GM19240 (cell line): ENCODE results near the gene SETD7.

Experiments
- DNase-seq: peaks from one replicate; pipeline ENCODE4 v3.0.0; 2011; ENCODE audit warnings: low spot score; ENCODE audit not compliant: insufficient read length

SETD7 gene

DNA sequence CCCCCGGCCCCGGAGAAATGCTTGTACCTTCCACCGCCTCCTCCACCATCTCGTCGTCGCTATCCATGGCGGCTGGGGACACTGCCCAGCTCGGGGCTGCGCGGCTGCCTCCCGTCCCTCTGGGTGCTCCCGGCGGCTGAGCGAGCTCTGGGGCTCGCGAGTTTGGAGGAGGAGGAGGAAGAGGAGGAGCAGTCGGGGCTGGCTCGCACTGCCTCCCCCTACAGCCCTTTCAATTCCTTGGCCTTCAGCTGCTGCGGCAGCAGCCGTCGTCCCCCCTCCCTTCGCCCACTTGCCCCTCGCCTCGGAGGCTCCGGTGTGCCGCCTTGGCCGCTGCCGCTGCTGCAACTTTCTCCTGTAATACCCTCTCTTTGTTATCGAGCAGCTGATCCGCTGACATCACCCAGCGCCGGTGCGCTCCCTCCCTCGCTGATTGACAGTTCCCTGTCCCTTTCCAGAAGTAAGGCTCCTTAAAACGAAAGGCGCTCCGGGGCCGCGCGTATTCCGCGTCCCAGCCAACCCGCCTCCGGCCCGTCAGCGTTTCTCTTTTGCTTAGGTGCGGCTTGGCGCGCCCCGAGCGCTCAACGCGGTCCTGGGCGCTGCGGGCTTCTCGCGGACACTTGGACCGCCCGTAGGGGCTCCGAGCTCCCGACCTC lies at the start of gene SETD7:
Gene SETD7, minus strand, starts transcription at position 149 of the 653 bp plus-strand sequence. Its CDS starts 82 bp downstream, at position 67.
- DNase-seq, result no peak

DNA sequence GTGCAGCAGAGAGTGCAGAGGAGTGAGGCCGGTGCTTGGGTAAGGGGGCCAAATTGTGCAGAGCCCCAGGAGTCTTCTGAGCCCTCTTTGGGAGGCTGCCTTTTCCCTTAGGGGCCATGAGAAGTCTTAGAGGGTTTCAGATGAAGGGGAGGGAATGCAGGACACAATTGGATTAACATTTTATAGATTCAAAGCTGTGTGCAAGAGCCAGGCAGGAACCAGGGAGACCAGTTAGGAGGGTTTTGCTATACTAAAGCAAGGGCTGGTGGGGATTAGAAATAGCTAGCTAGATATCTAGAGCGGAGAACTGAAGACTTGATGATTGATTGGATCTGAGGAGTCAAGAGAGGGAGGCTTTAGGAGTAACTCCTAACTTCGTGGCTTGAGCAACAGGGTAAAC lies 49.5 kb upstream of the SETD7 start:
- DNase-seq, result no peak

DNA sequence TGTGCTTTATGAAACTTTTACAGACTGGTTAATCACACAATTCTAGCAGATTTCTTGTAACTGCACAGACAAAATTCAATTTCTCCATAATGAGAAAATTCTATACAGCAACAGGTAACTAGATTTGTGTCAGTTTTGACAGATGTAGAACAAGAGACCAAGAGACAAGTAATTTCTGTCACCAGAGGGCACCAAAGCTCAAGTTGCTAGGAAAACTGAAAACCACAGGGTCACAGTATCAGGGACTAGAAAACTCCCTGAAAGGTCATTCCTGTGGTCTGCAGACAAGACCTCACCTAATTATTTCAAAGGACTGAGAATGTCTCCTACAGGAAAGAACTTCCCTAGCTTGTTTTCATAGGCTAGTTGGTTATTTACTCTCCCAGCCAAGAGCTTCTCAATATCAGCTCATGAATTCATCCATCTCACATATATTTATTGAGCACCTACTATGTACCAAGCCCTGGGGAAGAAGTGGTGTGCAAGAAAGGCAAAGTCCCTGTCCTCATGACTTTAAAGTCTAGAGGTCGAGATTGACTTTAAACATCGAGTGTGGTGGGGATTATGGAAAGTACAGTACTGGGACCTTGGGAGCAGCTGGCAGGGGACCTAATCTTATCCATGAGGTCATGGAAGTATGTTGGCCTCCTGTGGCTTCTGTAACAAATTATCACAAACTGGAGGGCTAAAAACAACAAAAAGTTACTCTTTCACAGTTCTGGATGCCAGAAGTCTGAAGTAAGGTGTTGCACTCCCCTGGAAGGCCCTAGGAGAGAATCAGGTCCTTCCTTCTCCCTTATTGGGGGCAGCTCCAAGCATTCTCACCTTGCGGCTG lies 47.8 kb upstream of the SETD7 start:
- no peak for DNase-seq

DNA sequence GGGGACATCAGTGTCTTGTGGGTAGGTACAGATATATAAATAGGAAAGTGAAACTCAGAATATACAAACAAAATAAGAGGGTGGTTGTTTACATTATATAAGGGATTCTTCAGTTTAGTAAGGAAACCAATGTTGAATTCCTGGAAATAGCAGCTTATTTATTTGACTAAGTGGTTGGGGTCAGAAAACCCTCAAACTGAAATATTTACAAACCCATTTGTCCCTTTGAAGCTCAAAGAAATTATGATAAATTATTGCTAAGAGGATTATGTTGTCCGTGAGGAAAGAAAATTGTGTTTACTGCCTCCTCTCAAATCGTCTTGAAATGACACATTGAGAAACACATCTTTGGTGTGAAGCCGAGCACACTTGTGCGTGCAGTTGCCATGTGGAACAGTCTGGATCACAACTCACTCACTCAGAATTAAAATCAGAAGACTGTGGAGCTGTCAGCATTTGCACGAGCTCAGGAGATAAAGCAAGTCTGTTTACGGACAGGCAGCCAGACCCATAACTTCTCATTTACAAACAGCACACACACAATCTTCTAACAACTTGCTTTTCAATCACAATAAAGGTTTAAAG lies 46.8 kb upstream of the SETD7 start:
- no peak for DNase-seq

DNA sequence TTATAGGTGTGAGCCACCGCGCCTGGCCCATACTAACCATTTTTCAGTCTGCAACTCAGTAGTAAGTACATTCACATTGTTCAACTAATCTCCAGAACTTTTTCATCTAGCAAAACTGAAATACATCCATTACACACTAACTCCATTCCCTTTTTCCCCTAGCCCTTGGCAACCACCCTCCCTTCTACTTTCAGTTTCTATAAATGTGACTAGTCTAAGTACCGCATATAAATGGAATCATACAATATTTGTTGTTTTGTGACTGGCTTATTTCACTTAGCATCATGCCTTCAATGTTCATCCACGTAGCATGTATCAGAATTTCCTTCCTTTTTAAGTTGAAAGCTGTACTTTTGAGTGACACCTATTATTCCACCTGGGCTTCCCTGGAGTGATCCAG lies 44.6 kb upstream of the SETD7 start:
- no peak for DNase-seq

DNA sequence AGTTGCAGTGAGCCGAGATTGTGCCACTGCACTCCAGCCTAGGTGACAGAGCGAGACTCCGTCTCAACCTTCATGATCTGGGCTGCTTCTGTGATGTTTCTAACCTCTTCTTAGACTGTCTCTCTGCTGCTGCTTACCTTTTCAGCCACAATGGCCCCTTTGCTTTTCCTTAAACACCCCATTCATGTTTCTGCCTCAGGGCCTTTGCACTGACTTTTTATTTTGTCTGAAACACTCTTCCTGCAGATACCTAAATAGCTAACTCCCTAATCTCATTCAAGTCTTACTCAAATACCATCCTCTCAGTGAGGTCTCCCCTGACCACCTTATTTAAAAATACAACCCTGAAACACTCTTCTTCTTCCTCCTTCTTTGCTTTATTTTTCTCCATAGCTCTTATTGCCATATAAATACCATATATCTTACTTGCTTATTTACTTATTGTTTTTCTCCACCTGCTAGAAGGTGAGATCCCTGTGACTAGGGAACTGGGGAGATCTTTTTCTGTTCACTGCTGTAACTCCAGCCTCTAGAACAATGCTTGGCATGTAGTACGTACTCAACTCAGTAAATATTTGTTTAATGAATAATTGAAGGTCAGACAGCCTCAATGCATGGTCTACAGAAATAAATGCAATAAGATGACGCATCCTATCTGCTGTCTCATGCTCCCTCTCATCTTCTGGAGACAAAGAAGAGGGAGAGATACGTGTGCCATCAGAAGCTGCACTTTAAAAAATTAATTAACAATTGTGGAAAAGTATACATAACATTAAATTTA lies 43.8 kb upstream of the SETD7 start:
- no peak for DNase-seq

DNA sequence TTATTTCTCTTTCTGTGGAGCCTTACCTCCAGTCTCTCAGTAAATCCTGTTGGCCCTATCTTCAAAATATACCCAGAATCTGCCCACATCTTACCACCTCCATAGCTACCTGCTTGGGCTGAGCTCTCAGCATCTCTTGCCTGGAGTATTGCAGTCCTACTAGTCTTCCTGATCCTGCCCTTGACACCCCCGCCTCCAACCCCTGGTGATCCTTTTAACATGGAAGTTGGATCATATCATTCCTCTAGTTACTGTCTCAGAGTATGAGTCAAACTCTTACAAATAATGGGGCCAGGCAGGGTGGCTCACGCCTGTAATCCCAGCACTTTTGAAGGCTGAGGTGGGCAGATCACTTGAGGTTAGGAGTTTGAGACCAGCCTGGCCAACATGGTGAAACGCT lies 43.1 kb upstream of the SETD7 start:
- DNase-seq, result no peak

DNA sequence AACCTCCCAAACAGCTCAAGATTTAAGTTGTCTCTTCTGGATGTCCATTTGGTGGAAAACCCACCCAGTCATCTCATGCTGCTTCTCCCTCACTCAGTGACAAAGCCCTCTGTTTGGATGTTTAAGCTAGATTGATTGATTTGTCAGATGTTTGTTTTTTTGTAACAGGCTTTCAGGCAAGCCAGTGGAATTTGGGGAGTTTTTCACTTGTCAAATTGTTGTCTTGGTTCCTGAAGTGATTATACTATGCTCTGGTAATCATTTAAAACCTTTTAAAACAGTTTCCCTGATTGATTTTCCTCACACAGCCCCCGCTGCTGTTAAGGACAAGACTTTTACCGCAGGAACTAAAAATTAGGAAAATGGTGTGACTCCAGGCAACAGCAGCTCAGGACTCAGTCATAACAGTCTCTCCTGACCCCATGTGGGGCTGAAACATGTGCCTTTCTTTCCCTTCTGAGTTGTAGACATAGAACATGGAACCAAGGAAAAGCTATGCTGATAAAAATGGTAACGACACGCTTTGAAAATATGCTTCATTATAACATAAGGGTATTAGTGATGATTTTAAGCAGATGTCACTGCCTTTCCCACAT lies 40.8 kb upstream of the SETD7 start:
- DNase-seq, result no peak

DNA sequence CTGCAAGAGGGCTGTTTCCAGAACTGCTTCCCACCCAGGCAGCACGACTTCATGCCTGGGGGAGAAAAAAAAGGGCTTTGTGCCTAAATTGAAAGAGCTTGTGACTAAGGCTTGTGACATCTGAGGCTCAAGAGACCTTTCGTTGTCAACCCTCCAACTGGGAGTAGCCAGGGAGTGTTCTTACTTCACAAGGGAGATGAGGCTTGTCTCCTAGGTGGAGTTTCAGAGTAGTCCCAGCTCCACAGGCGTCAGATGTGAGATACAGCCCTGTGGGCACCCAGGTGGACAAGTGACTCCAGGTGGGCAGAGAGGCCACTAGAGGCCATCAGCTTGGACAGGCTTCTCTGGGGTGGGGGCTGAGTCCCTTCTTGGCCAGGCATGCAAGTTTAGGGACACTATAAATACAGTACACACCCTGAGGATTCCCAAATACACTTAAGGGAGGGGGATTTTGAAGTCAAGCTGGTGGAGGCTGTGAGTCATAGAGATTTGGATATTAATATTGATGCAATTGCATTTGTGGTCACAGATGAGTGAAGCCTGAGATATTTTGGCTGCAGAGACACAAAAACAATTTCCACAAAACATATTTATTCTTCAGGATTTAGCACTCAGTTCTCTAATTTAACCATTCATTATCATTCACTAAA lies 40.1 kb upstream of the SETD7 start:
- DNase-seq, result no peak

DNA sequence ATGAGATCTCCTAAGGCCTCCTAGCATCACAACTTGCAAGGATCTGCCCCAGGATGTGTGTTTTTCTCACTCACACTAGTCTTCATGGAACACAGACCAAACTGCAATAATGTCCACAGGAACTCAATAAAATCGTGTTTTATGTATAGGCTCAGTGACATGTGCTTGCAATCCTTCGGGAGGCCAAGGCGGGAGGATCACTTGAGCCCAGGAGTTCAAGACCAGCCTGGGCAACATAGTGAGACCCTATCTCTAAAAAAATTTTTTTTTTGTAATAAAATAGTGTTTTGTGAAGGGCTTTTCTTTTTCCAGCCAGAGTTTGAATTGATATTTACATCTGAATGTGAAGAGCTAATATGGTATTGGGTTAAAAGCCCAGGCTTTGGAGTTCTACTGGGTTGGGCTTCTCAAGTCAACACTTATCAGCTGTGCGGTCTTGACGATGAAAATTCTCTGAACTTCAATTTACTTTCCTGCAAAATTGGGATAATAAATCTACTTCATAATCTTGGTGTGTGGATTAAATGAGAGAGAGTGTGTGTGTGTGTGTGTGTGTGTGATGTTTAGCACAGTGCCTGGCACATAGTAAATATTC lies 38.7 kb upstream of the SETD7 start:
- DNase-seq, result no peak

DNA sequence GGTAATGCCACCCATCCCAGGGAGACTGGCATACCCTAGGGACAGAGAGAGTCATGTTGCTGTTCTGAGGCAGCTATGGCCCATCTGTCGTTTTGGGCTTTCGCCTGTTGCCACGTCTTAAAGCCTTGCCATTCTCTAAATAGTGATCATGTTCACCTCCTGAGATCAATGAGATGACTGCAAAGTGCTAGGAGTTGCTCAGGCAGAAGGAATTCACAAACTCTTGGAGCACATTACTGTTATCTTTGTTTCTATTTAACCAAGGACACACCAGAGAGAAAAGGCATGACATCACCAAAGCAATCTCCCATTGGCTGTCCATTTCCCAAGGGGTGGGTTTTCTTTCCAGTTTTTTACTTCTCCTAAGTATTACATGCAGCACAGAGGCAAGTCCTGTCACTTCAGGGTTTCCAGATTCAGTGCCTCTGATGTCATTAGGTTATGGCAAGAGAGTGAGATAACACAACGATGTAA lies 37.1 kb upstream of the SETD7 start:
- DNase-seq, result no peak

DNA sequence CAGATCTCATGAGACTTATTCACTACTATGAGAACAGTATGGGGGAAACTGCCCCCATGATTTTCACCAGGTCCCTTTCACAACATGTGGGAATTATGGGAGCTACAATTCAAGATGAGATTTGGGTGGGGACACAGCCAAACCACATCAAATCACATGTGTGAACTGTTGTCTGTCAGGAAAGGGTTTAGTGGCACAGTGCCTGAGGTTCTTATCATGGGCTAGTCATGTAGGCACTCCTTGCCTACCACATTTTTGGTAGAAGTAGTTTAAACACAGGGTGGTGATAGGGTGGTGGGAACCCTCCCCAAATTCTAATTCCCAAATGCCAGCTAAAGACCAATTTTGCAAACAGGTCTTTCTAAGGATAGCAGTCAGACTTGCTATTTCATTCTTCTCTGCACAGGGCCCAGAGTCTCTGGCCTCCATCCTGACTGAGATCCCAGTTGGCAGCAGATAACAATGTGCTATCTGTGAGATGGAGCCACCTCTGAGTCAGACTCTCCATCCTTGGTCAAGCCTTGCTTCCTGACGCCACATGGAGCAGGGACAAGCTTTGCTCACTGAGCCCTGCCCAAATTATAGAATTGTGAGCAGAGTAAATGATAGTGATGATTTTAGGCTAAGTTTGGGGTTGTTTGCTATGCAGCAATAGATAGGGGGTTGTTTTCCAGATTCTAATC lies 33.5 kb upstream of the SETD7 start:
- DNase-seq, result no peak

DNA sequence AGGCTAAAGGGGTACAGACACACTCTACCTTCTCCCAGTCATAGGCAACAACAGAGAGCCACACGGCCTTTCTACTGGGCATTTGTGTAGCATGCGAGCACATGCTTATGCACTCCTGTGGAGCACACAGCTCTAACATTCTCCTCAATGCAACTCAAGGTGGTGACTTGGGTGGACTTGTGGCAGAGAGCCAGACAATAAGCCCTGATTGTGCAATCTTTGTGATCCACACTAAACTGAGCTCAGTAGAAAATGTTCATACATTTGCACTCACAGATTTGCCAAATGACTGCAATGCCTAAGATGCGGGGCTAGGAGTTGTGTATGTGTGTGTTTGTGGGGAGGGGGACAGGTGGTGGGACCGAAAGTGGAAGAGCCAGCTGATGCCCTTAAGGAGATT lies 31.4 kb upstream of the SETD7 start:
- DNase-seq, result no peak

DNA sequence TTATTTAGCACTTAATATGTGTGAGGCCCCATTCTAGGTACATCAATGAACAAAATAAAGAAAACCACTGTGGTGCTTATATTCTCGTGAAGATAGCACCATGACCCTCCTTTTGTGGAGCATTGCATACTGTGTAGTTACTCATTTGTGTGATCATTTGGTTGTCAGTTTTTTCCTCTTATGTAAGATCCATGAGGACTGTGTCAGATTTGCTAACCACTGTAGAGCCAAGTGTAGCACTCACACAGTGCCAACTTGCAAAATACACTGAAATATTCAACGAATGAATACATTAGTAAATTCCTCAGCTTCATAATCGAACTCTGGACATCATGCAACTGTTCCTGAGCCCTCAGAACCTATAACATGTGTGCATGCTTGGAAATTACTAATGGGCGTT lies 29.5 kb upstream of the SETD7 start:
- no peak for DNase-seq

DNA sequence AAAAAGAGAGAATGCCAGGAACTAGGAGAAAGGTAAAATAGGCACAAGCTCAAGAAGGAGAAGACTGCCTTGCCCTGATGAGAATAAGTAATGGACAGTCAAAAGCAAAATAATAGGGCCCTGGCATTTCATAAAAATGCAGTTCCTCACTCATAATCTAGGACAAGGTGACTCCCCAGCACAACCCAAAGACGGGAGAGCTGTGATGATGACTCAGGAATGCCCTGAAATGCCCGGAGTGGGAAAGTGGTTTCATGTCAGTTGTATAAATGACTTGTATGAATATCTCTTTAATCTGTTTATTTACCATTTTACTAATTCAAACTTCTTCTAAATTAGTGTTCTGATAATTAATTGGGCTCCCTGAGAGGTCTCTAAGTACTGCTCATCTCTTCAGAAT lies 28.8 kb upstream of the SETD7 start:
- DNase-seq, result no peak

DNA sequence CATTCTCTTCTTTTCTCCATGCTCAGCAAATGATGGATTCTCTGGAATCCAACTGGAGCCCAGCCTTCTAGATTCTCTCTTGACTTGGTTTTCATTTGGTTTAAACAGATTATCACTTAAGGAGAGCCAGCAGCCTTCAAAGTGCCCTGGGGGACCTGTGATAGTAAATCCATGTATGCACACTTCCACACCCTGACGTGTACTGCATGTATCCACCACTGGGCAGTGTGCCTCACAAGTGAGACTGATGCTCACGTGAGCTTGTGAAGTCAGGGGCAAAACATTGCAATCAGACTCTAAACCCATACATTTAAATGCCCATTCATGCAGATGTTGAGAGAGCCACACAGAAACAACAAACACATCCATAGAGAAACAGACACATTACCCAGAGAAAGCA lies 28.0 kb upstream of the SETD7 start:
- DNase-seq, result no peak

DNA sequence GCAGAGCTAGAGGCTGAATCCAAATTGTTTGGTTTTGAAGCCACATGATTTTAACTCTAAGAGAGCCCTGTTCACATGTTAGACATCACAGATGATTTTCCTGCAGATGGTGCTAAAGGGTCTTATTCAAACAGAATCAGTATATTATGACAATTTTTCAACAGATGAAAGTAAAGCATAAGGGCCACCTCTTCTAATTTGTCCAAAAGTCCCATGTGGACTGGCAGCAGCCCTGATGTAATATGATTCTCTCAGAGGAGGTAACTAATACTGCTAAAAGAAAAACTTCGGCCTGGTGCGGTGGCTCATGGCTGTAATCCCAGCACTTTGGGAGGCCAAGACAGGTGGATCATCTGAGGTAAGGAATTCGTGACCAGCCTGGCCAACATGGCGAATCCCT lies 26.0 kb upstream of the SETD7 start:
- DNase-seq, result no peak

DNA sequence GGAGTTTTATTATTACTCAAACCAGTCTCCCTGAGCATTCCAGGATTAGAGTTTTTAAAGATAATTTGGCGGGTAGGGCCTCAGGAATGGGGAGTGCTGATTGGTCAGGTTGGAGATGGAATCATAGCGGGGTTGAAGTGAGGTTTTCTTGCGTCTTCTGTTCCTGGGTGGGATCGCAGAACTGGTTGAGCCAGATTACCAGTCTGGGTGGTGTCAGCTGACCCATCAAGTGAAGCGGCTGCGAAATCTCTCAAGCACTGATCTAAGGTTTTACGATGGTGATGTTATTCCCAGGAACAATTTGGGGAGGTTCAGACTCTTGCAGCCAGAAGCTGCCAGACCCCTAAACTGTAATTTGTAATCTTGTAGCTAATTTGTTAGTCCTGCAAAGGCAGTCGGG lies 25.1 kb upstream of the SETD7 start:
- no peak for DNase-seq

DNA sequence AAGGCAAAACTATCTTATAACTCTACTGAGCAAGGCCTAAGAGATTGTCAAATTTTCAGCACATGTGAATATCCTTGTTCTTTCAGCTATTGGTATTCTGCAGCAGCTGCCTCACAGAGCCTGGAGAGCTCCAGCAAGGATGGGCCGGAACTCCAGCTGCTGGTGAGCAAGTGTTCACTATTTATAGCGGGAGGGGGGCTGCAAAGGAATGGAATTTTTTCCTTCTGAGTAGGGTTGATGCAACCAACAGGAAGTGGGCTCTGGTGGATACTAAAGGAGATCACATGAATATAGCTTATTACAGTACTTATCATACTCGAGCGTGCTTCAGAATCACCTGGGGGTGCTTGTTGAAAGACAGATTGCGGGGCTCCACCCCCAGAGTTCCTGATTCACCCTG lies 20.2 kb upstream of the SETD7 start:
- no peak for DNase-seq

DNA sequence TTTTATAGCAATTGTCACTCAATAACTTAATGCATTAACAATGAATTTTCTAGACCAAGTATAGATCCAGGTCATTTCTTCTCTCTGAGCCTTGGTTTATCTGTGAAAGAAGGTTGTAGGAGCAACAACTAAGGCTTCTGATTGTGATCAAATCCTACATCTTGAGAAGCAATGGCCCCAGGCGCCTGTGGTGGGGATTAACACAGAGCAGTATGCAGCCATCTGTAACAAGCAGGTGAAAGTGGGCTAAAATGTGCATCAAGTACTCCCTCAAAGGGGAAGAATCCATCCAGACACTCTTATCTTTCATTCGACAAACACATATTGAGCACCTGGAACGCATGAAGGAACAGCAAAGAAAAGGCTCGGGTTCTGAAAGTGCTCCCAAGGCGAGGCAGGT lies 19.1 kb upstream of the SETD7 start:
- no peak for DNase-seq
